Endodermal cell (in vitro differentiated cells): ENCODE results near the gene RTN1. TPM values are rescaled to one million over a fixed set of nuclear protein-coding genes. Genes with fewer than 3 reads are reported as not detected.

Experiments
- DNase-seq: peaks from one replicate; pipeline ENCODE4 v3.0.0-alpha.2; 2017
- H3K27ac ChIP-seq: 2 replicates; pipeline ENCODE4 v1.5.1; 2013; ENCODE audit warnings: mild to moderate bottlenecking, low read depth, low read length, moderate library complexity
- H3K27me3 ChIP-seq: 2 replicates; pipeline ENCODE4 v1.6.1; 2013; ENCODE audit warnings: mild to moderate bottlenecking, low read length, moderate library complexity; ENCODE audit not compliant: insufficient read depth, control insufficient read depth, poor library complexity, severe bottlenecking
- H3K36me3 ChIP-seq: 2 replicates; pipeline ENCODE4 v1.7.0; 2013; ENCODE audit warnings: mild to moderate bottlenecking, low read length, moderate library complexity; ENCODE audit not compliant: control insufficient read depth, insufficient read depth
- H3K4me1 ChIP-seq: one replicate; pipeline ENCODE4 v1.7.0; 2013; ENCODE audit warnings: low read length; ENCODE audit not compliant: control insufficient read depth, insufficient read depth
- H3K4me3 ChIP-seq: 2 replicates; pipeline ENCODE4 v1.5.1; 2013; ENCODE audit warnings: mild to moderate bottlenecking, low read length, moderate library complexity
- H3K9ac ChIP-seq: 2 replicates; pipeline ENCODE4 v1.6.1; 2013; ENCODE audit warnings: mild to moderate bottlenecking, low read length, moderate library complexity; ENCODE audit not compliant: poor library complexity, severe bottlenecking; ENCODE audit errors: extremely low read depth
- H3K9me3 ChIP-seq: 2 replicates; pipeline ENCODE4 v1.6.1; 2013; ENCODE audit warnings: mild to moderate bottlenecking, low read length, moderate library complexity; ENCODE audit not compliant: control insufficient read depth
- H3K27ac Mint-ChIP-seq: 2 replicates; pipeline ENCODE4 v1.8.0; 2020; ENCODE audit warnings: mixed read lengths
- H3K27me3 Mint-ChIP-seq: 2 replicates; pipeline ENCODE4 v1.8.0; 2021; ENCODE audit warnings: mild to moderate bottlenecking, mixed read lengths; ENCODE audit not compliant: insufficient read depth
- H3K36me3 Mint-ChIP-seq: 2 replicates; pipeline ENCODE4 v1.8.0; 2020; ENCODE audit warnings: low read depth, mixed read lengths
- H3K4me1 Mint-ChIP-seq: 2 replicates; pipeline ENCODE4 v1.8.0; 2020; ENCODE audit warnings: mixed read lengths
- H3K4me3 Mint-ChIP-seq: 2 replicates; pipeline ENCODE4 v1.8.0; 2020; ENCODE audit warnings: mild to moderate bottlenecking, moderate library complexity, mixed read lengths
- H3K9me3 Mint-ChIP-seq: 2 replicates; pipeline ENCODE4 v1.8.0; 2020; ENCODE audit warnings: mild to moderate bottlenecking, mixed read lengths
- CTCF ChIP-seq: fragments of 200-600 bp; sonication (generic); conservative IDR thresholded peaks from 2 replicates; pipeline ENCODE4 v1.5.0; 2021; ENCODE audit warnings: antibody characterized with exemption, mild to moderate bottlenecking
- WGBS, 2 experiments: methylation state at CpG; one replicate each; pipeline versions ENCODE4 v1.1.5 to v1.1.7; 2013; ENCODE audit warnings: missing lambda C conversion rate in 2 of 2, mixed read lengths in 1 of 2; ENCODE audit not compliant: insufficient coverage in 1 of 2, insufficient read length in 1 of 2; 5-methylcytosine and 5-hydroxymethylcytosine counted together
- total RNA-seq, 2 donors: library from RNA; stranded (reverse); fragmentation: NEBNext Ultra II Directional in 1 of 2; extraction: Animal tissue kit (Norgen Biotek cat#: 25700) in 1 of 2; gene quantifications; 2 replicates in 1 of 2; 3 replicates in 1 of 2; pipeline ENCODE4 v1.2.1, GENCODE V29; 2021

Gene RTN1
- total RNA-seq, 2 donors from 2014 or later = 5.5 to 5.9 TPM

GRCh38 chr14:59591641-59592370 lies 278.8 kb downstream of the RTN1 start:
- 94 to 100% methylated on average over 2 to 5 of the region's 5 CpGs for WGBS, 2 experiments
- H3K4me1 ChIP-seq = no peaks in the 10 kb centered on the region
- no peaks in the 10 kb centered on the region for H3K36me3 ChIP-seq
- Mint-ChIP-seq H3K4me1 (no peaks in the 10 kb centered on the region), H3K9me3 (peaks cover 8% of the 10 kb centered on the region), H3K36me3 (no peaks in the 10 kb centered on the region), H3K4me3 (no peak overlapping the region), H3K27ac (no peak overlapping the region), H3K27me3 (no peaks in the 10 kb centered on the region)
- H3K4me3 ChIP-seq = no peak overlapping the region
- no peaks in the 10 kb centered on the region for H3K27me3 ChIP-seq
- no peak overlapping the region for H3K9ac ChIP-seq
- DNase-seq = no peak
- no peak overlapping the region for H3K27ac ChIP-seq
- TF ChIP-seq CTCF = no peak
- H3K9me3 ChIP-seq = peaks cover 7% of the 10 kb centered on the region

- peaks cover 8% of the 10 kb centered on the region for H3K9me3 Mint-ChIP-seq
- Histone ChIP-seq H3K36me3 (no peaks in the 10 kb centered on the region), H3K4me3 (no peak overlapping the region), H3K9me3 (peaks cover 7% of the 10 kb centered on the region), H3K27me3 (no peaks in the 10 kb centered on the region), H3K27ac (no peak overlapping the region), H3K4me1 (no peaks in the 10 kb centered on the region), H3K9ac (no peak overlapping the region)
- H3K36me3 Mint-ChIP-seq = no peaks in the 10 kb centered on the region
- H3K27ac Mint-ChIP-seq = no peak overlapping the region
- no peak for TF ChIP-seq CTCF
- no peaks in the 10 kb centered on the region for H3K4me1 Mint-ChIP-seq
- H3K27me3 Mint-ChIP-seq = no peaks in the 10 kb centered on the region
- no peak for DNase-seq
- no peak overlapping the region for H3K4me3 Mint-ChIP-seq
- WGBS, 2 experiments = 89% methylated on average over 3 of the region's 3 CpGs; no CpG with 5 or more reads in 1 of the 2 experiments
Observed at GRCh38 chr14:59588101-59588500, 282.5 kb downstream of the RTN1 start.

- Mint-ChIP-seq H3K9me3 (no peaks in the 10 kb centered on the region), H3K27me3 (no peaks in the 10 kb centered on the region), H3K36me3 (no peaks in the 10 kb centered on the region), H3K4me3 (no peak overlapping the region), H3K27ac (no peak overlapping the region), H3K4me1 (no peaks in the 10 kb centered on the region)
- no peak for DNase-seq
- WGBS, 2 experiments = 90 to 91% methylated on average over 2 to 10 of the region's 10 CpGs
- Histone ChIP-seq H3K4me1 (no peaks in the 10 kb centered on the region), H3K36me3 (no peaks in the 10 kb centered on the region), H3K9ac (no peak overlapping the region), H3K9me3 (no peaks in the 10 kb centered on the region), H3K27ac (no peak overlapping the region), H3K27me3 (no peaks in the 10 kb centered on the region), H3K4me3 (no peak overlapping the region)
- TF ChIP-seq CTCF = no peak
Observed at GRCh38 chr14:59585891-59586554, 284.6 kb downstream of the RTN1 start.
